ENCODE data around the gene FADS6.

Gene FADS6

DNA sequence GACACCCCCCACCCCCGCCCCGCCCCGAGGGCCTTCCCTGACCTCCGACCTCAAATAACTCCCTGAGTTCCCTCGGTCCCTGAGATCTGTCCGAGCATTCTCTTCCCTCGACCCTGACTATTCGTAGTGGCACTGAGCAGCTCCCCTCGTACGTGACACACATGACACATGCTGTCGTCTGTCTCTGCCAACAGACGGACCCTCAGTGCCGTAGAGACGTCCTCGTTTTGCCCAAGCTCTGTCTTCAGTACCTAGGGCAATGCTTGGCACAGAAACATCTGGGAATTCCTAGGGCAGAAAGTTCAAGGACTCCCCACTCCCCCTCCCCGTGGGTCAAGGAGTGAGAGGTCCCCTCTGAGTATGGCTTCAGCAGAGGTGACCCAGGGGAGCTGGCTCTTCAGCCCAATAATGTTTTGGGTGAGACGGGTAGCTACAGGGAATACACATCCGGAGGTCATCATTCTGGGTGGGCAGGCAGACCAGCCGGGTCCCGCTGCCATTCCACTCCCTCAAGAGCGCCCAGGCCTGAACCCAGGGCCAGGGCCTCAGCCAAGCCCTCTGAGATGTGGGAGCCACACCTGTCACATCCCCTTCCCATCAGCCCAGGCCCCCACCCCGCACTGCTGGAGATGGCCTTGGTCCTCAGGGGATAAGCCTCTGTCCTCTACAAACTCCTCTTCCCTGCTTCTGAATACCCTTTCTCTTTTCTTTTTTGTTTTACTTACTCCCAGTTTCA is 671 bp upstream of the FADS6 start:
- no peak for DNase-seq (ENCODE audit: low read depth, low spot score)
- no peak overlapping the region for H3K27ac ChIP-seq

DNA sequence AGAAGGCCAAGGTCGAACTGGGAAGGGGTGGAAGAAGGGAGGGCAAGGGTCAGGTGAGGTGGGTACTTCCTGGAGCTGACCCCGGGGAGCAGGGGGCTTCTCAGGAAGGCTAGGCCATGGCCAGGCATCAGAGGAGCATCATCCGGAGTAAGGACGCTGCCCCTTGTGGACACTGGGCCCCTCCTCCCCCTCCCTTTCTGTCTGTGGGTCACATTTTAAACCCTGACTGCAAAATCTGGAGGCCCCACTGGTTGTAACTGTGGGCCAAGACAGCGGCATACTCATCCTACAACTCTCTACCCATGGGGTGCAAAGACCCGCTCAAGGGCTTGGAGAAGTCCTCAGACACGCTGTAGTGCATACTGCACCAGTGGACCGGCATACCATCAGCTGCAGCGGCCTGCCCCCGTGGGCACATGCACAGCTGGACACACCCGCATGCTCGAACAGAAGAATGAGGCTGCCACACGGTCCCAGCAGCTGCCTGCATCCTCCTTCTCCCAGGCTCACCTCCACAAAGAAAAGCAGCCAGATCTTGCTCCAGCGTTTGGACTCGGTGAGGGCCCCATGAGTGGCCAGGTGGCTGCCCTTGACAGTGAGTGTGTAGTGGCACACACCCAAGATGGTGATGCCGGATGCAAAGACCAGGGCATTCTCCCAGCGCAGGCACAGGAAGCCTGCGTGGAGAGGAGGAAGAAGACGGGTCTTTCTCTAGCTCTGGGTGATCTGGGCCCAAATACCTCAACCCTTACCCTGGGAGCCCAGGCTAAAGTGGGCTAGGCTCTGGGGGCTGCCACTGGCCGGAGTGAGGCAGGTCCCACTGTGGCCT is 1.2 kb downstream of the FADS6 start:
- DNase-seq (ENCODE audit: low read depth, low spot score) = no peak

DNA sequence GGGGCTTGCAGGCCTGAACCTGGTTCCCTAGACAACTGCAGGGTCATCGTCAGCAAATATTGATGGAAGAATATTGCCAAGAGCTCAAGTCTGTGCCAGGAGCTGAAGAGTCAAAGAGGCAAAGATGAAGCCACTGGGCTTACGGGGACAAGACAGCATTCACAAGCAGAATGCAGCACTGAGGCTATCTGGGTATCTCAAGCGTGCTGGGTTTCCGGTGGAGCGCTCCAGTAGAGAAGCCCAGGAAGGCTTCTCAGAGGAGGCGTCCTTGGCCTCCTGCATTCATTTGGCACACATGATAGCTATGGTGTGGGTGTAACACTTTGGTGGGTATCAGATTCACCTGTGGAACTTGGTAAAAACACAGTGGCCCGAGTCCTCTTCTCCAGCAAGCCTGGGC is 2.9 kb downstream of the FADS6 start:
- DNase-seq (ENCODE audit: low read depth, low spot score) = no peak
- no peak overlapping the region for H3K27ac ChIP-seq

More for the DNA sequence above, 1.2 kb downstream of the FADS6 start:
- H3K27ac ChIP-seq = no peak overlapping the region

DNA sequence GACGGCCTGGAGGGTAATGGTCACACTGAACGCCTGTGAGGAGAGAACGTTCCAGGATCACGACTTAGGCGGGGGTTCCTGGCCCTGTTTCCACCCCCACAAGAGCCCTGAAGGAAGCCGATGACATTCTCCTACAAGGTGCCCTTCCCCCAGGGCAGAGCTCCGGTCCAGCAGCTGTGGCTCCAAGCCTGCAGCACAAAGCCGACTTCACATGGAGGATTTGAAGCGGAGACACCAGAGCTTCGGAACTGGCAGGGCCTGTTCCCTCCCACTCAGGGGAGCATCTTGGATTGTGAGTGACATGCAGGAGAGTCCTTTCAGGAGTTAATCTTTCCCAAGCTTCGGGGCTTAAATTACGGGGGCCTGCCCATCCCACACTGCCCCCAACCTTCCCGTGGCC is 5.0 kb downstream of the FADS6 start:
- no peak overlapping the region for H3K27ac ChIP-seq
- no peak for DNase-seq (ENCODE audit: low read depth, low spot score)

DNA sequence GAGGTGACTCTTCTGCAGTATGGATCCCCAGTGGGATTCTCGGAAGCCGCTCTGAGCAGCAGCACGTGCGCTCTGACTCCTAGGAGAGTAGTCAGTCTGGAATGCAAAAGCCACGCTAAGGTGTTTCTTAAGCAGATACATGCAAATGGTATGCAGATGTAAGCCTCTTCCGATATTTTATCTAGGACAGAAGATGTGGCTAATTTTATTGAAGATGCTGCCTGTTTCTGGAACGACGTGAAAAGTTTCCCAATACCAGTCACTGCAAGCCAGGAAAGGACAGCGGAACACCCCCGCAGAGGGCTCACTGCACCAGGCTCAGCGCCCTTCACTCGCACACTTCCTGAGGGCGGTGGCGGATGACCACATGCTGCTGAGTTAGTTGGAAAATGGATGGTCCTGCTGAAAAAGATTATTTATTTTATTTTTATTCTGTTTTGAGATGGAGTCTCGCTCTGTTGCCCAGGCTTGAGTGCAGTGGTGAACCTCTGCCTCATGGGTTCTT is 10.1 kb downstream of the FADS6 start:
- no peak for DNase-seq (ENCODE audit: low read depth, low spot score)
- no peak overlapping the region for H3K27ac ChIP-seq

DNA sequence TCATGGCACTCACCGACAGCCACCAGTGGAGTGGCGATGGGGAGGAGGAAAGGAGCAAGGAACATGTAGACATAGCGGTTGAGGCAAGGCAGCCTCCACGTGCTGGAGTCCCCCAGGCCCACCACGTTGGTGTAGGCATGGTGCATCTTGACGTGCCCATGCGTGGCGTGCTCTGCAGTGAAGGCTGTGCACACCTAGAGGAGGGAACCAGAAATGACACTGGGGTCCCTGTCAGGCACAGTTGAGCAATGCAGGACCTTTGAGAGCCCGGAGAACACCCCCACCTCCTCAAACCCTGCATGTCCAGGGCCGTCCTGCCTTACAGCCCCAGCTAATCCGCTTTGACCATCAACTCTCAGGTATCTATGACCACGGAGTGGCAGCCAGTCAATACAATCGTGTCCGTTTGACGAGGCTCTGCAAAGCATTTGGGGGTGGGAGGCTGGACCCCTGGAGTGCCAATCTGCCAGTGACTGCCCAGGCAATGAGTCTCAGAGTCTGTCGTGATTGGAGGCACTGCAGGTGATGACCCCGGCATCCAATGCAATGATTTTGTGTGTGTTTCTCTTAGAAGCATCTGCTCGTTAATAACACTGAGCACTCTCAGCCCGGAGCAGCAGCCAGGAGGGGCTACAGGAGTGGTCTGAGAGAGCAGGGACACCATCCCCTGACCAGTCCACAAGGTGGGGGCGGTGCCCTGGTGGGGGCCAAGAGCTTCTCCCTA is 10.8 kb downstream of the FADS6 start:
- no peak for DNase-seq (ENCODE audit: low read depth, low spot score)
- no peak overlapping the region for H3K27ac ChIP-seq

DNA sequence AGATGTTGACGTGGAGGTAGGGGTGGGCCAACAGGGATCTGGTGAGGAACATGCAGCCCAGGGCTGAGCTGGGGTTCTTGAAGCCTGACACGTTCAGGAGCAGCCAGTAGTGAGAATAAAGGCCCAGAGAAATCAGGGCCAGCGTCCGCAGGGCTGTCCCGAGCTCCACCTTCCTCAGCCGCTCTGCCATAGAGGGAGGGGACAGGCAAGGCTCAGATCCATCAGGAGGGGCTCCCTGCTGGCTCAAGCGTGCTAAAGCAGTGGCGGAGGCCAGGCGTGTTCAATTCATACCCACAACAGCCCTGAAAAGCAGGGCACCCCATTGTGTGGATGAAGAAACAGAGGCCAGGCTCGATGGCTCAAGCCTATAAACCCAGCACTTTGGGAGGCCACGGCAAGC is 12.4 kb downstream of the FADS6 start:
- no peak for DNase-seq (ENCODE audit: low read depth, low spot score)

DNA sequence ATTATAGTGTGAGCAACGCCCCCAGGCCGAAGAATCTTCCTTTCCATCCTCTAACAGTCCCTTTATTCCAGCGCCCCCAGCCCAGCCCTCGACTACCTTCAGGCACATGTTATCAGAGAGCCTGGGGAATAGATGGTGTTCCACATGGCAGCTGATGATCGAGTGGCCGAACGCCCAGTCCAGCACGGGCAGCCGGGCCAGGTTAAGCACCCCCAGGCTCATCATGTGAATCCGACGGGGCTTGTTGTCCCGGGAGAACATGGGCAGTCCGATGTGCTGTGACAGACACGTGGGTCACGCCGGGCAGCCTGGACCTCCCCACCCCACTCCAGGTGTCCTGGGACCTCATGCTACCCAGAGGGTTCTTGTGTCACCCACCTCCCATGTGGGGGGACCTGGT is 14.1 kb downstream of the FADS6 start:
- no peak overlapping the region for H3K27ac ChIP-seq
- no peak for DNase-seq (ENCODE audit: low read depth, low spot score)

More for the DNA sequence above, 12.4 kb downstream of the FADS6 start:
- H3K27ac ChIP-seq = no peak overlapping the region

DNA sequence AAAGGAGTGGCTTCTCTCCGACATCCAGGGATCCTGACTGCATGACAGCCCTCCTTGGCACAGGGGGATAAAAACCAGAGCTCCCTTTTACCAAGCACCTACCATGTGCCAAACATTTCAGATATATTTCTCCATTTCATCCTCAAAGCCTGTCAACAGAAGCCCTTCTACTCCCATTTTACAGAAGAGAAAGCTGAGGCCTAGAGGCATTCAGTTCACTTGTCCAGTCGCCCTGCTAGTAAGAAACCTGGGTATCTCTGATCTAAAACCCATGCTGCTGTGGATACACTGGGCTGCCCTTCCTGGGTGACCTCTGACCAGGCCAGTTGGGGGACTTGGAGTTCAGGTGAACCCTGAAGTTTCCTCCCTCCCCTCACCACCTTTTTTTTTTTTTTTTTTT is 14.8 kb downstream of the FADS6 start:
- no peak overlapping the region for H3K27ac ChIP-seq
- DNase-seq (ENCODE audit: low read depth, low spot score) = no peak

DNA sequence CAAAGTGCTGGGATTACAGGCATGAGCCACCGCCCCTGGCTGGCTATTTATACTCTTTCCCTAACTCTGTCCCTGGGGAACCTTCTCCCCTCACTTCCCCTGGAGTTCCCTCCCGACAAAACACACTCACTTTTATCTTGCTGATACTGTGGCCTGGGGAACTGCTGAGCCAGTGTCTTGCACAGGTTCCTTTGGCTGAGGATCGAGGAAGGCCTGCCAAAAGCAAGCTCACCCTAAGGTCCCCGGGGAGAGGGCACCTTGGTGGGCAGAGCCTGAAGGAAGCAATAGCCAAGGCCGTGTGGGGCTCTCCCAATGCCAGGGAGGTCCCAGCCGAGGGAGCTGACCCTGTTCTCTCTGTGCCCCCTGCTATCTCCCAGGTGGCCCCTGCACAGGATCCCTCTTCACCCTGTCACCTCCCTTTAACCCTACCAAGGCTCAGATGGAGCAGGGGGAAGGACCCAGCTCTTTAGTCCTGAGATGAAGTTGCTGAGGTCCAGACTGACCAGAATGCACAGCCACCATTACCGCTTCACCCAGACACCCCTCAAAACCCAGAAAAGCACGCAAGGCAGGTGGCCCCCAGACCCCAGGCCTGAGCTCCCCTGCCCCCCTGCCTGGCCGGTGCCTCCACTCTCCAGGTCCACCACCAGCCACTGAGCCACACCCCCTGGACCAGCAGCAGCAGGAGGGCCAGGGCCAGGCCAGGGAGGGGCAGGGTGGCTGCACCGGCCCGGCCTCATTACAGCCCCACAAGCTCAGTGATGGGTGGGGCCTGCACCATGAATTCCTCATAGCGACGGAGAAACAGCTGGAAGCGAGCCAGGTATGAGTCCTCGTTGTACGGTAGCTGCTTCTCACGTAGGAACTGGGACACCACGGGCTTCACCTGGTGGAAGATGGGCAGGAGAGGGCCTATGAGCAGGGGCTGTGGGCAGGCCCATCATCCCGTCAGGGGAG is 15.6 kb downstream of the FADS6 start:
- H3K27ac ChIP-seq = peak overlapping the region; percentile 12
- peak; percentile 57 for DNase-seq (ENCODE audit: low read depth, low spot score)

DNA sequence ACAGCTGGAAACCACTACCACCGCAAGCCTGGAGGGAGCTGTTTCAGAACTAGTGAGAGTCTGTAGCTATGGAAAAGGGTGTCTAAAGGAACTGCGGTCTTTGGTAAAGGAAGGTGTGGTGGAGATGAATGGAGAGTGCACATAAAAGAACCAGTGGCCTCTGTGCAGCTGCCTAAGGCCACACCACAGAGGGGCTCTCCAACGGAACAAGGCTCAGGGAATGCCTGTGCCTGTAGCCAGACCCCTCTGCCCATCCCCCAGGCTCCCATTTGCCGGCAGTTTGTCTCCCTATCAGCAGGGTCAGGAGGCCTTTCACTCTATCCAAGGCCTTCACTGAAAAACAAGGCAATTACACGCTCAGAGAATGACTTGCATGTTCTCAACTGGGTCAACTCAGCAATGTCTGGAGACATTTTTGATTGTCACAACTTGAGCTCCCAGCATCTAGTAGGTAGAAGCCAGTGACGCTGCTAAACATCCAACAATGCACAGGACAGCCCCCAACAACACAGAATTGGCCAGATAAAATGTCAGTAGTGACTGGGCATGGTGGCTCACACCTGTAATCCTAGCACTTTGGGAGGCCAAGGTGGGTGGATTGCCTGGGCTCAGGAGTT is 17.3 kb downstream of the FADS6 start:
- no peak for DNase-seq (ENCODE audit: low read depth, low spot score)
- no peak overlapping the region for H3K27ac ChIP-seq

DNA sequence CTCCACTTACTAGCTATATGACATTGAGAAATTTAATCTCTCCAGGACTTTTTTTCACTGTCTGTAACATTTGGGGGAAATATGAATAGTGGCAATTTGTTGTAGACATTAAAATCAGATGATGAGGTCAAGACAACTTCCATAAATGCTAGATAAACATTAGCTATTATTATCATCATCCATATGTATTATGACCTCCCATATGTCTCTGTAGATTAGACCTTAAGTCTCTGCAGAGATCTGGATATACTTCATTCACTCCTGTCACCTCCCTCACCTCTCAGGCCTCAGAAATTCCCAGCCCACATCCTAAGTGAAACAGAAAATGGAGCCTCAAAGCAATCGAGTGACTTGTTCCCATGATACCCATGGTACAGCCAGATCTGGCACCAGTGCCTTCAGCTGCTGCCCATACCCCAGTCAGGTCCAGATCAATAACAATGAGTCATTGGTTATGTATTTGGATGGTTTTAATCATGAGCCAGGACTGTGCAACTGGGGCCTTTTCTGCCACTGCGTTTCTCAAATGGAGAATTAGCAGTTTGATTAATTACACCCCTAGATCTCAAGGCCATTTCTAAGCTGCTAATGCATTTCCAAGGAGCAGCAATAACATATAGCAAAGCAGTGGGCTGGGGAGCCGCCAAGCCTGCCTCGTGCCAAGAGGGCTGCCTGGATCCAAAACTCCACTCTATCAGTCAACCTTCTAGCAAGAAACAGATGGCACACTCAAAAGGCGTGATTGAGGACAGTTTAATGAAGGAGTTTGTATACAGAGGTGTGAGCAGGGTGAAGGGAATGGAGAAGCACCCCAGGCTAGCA is 18.1 kb downstream of the FADS6 start:
- no peak for DNase-seq (ENCODE audit: low read depth, low spot score)
- no peak overlapping the region for H3K27ac ChIP-seq

DNA sequence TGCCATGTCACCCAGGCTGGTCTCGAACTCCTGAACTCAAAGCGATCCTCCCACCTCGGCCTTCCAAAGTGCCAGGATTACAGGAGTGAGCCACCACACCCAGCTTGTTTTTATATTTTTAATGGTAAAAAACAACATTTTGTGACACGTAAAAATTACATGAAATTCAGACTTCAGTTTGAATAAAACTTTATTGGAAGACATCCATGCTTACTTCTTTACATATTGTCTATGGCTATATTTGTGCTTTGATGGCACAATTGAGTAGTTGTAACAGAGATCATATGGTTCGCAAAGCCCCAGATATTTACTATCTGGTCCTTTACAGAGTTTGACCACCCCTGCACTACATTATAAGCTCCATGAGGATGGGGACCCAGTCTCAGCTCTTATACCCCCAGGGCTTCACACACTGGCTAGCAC is 18.8 kb downstream of the FADS6 start:
- no peak for DNase-seq (ENCODE audit: low read depth, low spot score)
- no peak overlapping the region for H3K27ac ChIP-seq

DNA sequence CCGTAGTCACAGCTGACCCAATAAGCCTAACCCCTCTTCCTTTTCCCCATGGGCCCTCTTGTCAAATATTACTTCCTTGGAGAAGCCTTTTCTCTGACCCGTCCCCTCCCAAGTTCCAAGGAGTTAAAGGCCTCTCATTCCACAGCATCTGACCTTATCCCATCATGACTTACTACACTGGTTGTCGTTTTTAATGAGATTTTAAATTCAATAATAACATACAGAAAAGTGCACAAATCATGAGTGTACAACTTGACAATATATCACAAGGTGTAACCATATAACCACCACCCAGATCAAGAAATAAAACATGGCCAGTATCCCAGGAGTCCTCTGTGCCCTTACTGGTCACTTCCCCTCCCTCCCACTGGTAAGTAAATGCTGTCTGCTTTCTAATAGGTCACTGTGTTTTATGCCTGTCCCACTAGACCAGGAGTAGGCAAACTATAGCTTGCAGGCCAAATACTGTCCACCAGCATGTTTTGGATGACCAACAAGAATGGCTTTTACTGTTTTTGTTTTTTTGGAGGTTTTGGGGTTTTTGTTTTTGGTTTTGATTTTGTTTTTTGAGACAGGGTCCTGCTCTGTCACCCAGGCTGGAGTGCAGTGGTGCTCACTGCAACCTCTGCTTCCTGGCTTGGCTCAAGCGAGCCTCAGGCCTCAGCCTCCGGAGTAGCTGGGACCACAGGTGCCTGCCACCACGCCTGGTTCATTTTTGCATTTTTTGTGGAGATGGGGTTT is 19.4 kb downstream of the FADS6 start:
- DNase-seq (ENCODE audit: low read depth, low spot score) = no peak
- peak overlapping the region; percentile 76 for H3K27ac ChIP-seq

DNA sequence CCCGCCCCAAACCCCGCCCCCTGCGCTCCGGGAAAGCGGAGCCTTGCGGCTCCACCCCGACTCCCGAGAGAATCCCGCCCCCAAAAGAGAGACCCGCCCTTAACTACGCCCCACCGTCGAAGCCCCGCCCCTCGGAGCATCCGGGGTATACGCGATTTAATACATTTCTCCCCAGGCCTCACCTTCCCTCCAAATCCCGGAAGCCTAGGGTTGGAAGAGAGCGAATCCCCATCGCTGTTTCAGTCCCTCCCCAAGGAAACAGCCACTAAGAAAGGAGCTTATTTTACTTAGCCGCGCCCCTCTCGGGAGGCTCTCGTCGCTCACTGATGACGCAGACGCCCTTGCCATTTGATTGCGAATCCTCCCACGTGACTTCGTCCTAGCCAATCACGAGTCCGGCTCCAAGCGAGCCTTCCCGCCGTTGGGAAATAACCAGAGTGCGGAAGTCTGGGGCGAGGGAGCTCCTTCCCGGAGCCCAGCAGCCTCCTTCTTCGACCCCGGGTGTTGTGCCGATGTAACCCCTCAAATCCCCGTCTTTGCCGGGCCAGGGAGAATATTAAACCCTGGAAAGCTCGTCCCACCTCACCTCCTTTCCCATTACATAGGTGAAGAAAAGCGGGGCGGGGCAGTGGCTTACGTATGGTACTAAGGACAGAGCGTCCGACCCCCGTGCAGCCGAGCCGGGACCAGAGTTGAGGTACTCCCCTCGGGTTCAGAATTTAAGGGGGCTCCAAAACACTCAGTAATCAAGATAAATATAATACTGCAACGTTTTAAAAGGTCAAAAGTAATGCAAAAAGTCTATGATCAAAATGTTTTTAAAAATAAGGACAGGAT is 20.2 kb downstream of the FADS6 start:
- peak; percentile 99 for DNase-seq (ENCODE audit: low read depth, low spot score)
- H3K27ac ChIP-seq = peak overlapping the region; percentile 76

DNA sequence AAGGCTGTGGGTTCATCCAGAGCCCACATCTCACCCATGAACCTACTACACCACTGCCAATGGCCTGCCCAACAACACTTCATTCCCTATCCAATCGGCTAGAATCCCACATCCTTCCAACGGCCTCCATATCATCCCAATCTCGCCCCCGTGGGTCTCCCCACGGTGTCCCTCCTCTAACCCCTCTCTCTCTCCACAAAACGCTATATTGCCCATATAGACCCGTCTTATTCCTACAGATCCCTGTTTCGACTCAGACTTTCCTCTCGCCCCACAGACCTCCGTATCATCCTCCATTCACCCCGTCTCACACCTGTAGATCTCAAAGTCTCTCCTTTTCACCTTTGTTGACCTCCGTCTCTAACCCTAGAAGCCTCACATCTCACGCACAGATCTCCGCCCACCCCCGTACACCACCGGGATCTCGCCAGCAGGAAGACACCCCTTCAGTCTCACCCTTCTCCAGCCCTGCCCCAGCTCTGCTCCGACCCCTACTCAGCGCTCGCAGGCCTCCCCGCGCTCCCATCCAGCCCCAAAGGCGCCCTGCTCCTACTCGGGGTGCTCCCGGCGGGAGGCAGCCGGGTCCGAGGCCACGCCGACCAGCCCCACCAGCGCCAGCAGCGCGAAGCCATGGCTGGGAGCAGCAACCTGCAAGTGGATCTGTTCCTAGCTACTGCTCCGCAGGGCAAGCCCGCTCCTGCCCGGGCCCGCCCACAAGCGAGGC is 21.0 kb downstream of the FADS6 start, which contains the start of gene FDXR:
Gene FDXR, minus strand, starts transcription at position 682 of the 724 bp plus-strand sequence. Its CDS starts 50 bp downstream, at position 632.
- DNase-seq (ENCODE audit: low read depth, low spot score) = no peak
- peak within 1 kb of the TSS; percentile 76 for H3K27ac ChIP-seq

Measured in epithelial cell of prostate (primary cell).